Stimulated activated naive CD8-positive, alpha-beta T cell treated with anti-CD3 and anti-CD28 coated beads, Interleukin-15, Interleukin-2, amounts not matched to agents 100 ng/mL and 50 ng/mL, for 24 hours (primary cell): ENCODE data around the gene MRPL43.

ENCODE experiments used
- H3K27ac Mint-ChIP-seq: one replicate; pipeline ENCODE4 v1.8.0; 2021; ENCODE audit warnings: mild to moderate bottlenecking, mixed read lengths
- H3K27me3 Mint-ChIP-seq: one replicate; pipeline ENCODE4 v1.8.0; 2021; ENCODE audit warnings: mixed read lengths
- H3K36me3 Mint-ChIP-seq: one replicate; pipeline ENCODE4 v1.8.0; 2021; ENCODE audit warnings: low read depth, mixed read lengths
- H3K4me1 Mint-ChIP-seq: one replicate; pipeline ENCODE4 v1.8.0; 2021; ENCODE audit warnings: low read depth, mixed read lengths
- H3K4me3 Mint-ChIP-seq: one replicate; pipeline ENCODE4 v1.8.0; 2021; ENCODE audit warnings: mild to moderate bottlenecking, mixed read lengths
- H3K9me3 Mint-ChIP-seq: one replicate; pipeline ENCODE4 v1.8.0; 2021; ENCODE audit warnings: mixed read lengths

Gene MRPL43

GRCh38 chr10:101012525-101013364, 25.4 kb upstream of the MRPL43 start:
- Mint-ChIP-seq H3K27ac (peak overlapping the region; percentile 56), H3K27me3 (peaks cover 18% of the 10 kb centered on the region), H3K9me3 (no peaks in the 10 kb centered on the region), H3K4me1 (peaks cover 27% of the 10 kb centered on the region), H3K36me3 (no peaks in the 10 kb centered on the region), H3K4me3 (no peak overlapping the region)

GRCh38 chr10:101011517-101012423, 24.5 kb upstream of the MRPL43 start:
- H3K4me1 Mint-ChIP-seq = peaks cover 27% of the 10 kb centered on the region
- no peak overlapping the region for H3K27ac Mint-ChIP-seq
- no peak overlapping the region for H3K4me3 Mint-ChIP-seq
- H3K36me3 Mint-ChIP-seq = no peaks in the 10 kb centered on the region
- peaks cover 8% of the 10 kb centered on the region for H3K27me3 Mint-ChIP-seq
- no peaks in the 10 kb centered on the region for H3K9me3 Mint-ChIP-seq

- no peaks in the 10 kb centered on the region for H3K36me3 Mint-ChIP-seq
- H3K9me3 Mint-ChIP-seq = no peaks in the 10 kb centered on the region
- no peak overlapping the region for H3K27ac Mint-ChIP-seq
- peaks cover 25% of the 10 kb centered on the region for H3K4me1 Mint-ChIP-seq
- H3K4me3 Mint-ChIP-seq = no peak overlapping the region
- H3K27me3 Mint-ChIP-seq = no peaks in the 10 kb centered on the region
These were observed 23.0 kb upstream of the MRPL43 start for GRCh38 chr10:101010329-101010728.

GRCh38 chr10:101008823-101009423, 21.6 kb upstream of the MRPL43 start:
- Mint-ChIP-seq H3K27ac (no peak overlapping the region), H3K27me3 (no peaks in the 10 kb centered on the region), H3K4me1 (peaks cover 11% of the 10 kb centered on the region), H3K4me3 (no peak overlapping the region), H3K9me3 (no peaks in the 10 kb centered on the region), H3K36me3 (no peaks in the 10 kb centered on the region)

GRCh38 chr10:101007915-101008822, 20.9 kb upstream of the MRPL43 start:
- Mint-ChIP-seq H3K4me3 (no peak overlapping the region), H3K27ac (no peak overlapping the region), H3K27me3 (no peaks in the 10 kb centered on the region), H3K4me1 (peaks cover 7% of the 10 kb centered on the region), H3K9me3 (no peaks in the 10 kb centered on the region), H3K36me3 (no peaks in the 10 kb centered on the region)

GRCh38 chr10:101007099-101007711, 19.9 kb upstream of the MRPL43 start:
- no peaks in the 10 kb centered on the region for H3K4me1 Mint-ChIP-seq
- no peak overlapping the region for H3K4me3 Mint-ChIP-seq
- no peaks in the 10 kb centered on the region for H3K9me3 Mint-ChIP-seq
- no peaks in the 10 kb centered on the region for H3K27me3 Mint-ChIP-seq
- no peak overlapping the region for H3K27ac Mint-ChIP-seq
- no peaks in the 10 kb centered on the region for H3K36me3 Mint-ChIP-seq

GRCh38 chr10:101006593-101007098, 19.3 kb upstream of the MRPL43 start:
- no peaks in the 10 kb centered on the region for H3K36me3 Mint-ChIP-seq
- no peaks in the 10 kb centered on the region for H3K9me3 Mint-ChIP-seq
- no peaks in the 10 kb centered on the region for H3K27me3 Mint-ChIP-seq
- no peak overlapping the region for H3K27ac Mint-ChIP-seq
- no peak overlapping the region for H3K4me3 Mint-ChIP-seq
- H3K4me1 Mint-ChIP-seq = no peaks in the 10 kb centered on the region

GRCh38 chr10:101005869-101006567, 18.7 kb upstream of the MRPL43 start:
- Mint-ChIP-seq H3K27me3 (no peaks in the 10 kb centered on the region), H3K36me3 (peaks cover 2% of the 10 kb centered on the region), H3K4me1 (peaks cover 3% of the 10 kb centered on the region), H3K9me3 (no peaks in the 10 kb centered on the region), H3K27ac (no peak overlapping the region), H3K4me3 (no peak overlapping the region)

GRCh38 chr10:101005361-101005760, 18.1 kb upstream of the MRPL43 start:
- Mint-ChIP-seq H3K4me3 (no peak overlapping the region), H3K36me3 (peaks cover 4% of the 10 kb centered on the region), H3K9me3 (no peaks in the 10 kb centered on the region), H3K4me1 (peaks cover 9% of the 10 kb centered on the region), H3K27ac (no peak overlapping the region), H3K27me3 (no peaks in the 10 kb centered on the region)

GRCh38 chr10:101003639-101004206, 16.4 kb upstream of the MRPL43 start:
- H3K27ac Mint-ChIP-seq = no peak overlapping the region
- no peaks in the 10 kb centered on the region for H3K27me3 Mint-ChIP-seq
- H3K9me3 Mint-ChIP-seq = no peaks in the 10 kb centered on the region
- H3K36me3 Mint-ChIP-seq = peaks cover 4% of the 10 kb centered on the region
- no peak overlapping the region for H3K4me3 Mint-ChIP-seq
- peaks cover 12% of the 10 kb centered on the region for H3K4me1 Mint-ChIP-seq

GRCh38 chr10:101002456-101002855, 15.2 kb upstream of the MRPL43 start:
- Mint-ChIP-seq H3K4me1 (peaks cover 21% of the 10 kb centered on the region), H3K27me3 (no peaks in the 10 kb centered on the region)

GRCh38 chr10:101001659-101002035, 14.3 kb upstream of the MRPL43 start:
- peaks cover 23% of the 10 kb centered on the region for H3K4me1 Mint-ChIP-seq
- no peaks in the 10 kb centered on the region for H3K9me3 Mint-ChIP-seq
- H3K27ac Mint-ChIP-seq = no peak overlapping the region
- H3K36me3 Mint-ChIP-seq = peaks cover 4% of the 10 kb centered on the region
- H3K27me3 Mint-ChIP-seq = no peaks in the 10 kb centered on the region
- no peak overlapping the region for H3K4me3 Mint-ChIP-seq

More at GRCh38 chr10:101002456-101002855, 15.2 kb upstream of the MRPL43 start:
- Mint-ChIP-seq H3K9me3 (no peaks in the 10 kb centered on the region), H3K4me3 (no peak overlapping the region), H3K36me3 (peaks cover 4% of the 10 kb centered on the region), H3K27ac (no peak overlapping the region)
